ENCODE data around the gene SH3PXD2A.

The SH3PXD2A gene

GRCh38 chr10:103703941-103704919 is 151.1 kb downstream of the SH3PXD2A start:
- no peak for DNase-seq

GRCh38 chr10:103701380-103702222 is 153.8 kb downstream of the SH3PXD2A start:
- no peak for DNase-seq

- no peak for DNase-seq
Observed at GRCh38 chr10:103700436-103700715, 155.0 kb downstream of the SH3PXD2A start.

- DNase-seq, result no peak
Observed at GRCh38 chr10:103699611-103700435, 155.6 kb downstream of the SH3PXD2A start.

- no peak for DNase-seq
Observed at GRCh38 chr10:103698266-103698665, 157.1 kb downstream of the SH3PXD2A start.

- DNase-seq, result no peak
Observed at GRCh38 chr10:103697787-103698186, 157.6 kb downstream of the SH3PXD2A start.

- DNase-seq, result no peak
Observed at GRCh38 chr10:103696411-103697145, 158.8 kb downstream of the SH3PXD2A start.

GRCh38 chr10:103696094-103696410 is 159.3 kb downstream of the SH3PXD2A start:
- DNase-seq, result no peak

- DNase-seq, result no peak
Observed at GRCh38 chr10:103695584-103696005, 159.8 kb downstream of the SH3PXD2A start.

GRCh38 chr10:103693812-103694205 is 161.6 kb downstream of the SH3PXD2A start:
- no peak for DNase-seq

GRCh38 chr10:103692952-103693811 is 162.2 kb downstream of the SH3PXD2A start:
- DNase-seq, result no peak

- DNase-seq, result peak; percentile 67
Observed at GRCh38 chr10:103692436-103692951, 162.9 kb downstream of the SH3PXD2A start.

- DNase-seq, result no peak
Observed at GRCh38 chr10:103691723-103692435, 163.5 kb downstream of the SH3PXD2A start.

GRCh38 chr10:103691267-103691666 is 164.1 kb downstream of the SH3PXD2A start:
- DNase-seq, result no peak

- no peak for DNase-seq
Observed at GRCh38 chr10:103690281-103690680, 165.1 kb downstream of the SH3PXD2A start.

GRCh38 chr10:103688491-103688890 is 166.9 kb downstream of the SH3PXD2A start:
- no peak for DNase-seq

- no peak for DNase-seq
Observed at GRCh38 chr10:103687718-103688117, 167.7 kb downstream of the SH3PXD2A start.

GRCh38 chr10:103687172-103687571 is 168.2 kb downstream of the SH3PXD2A start:
- DNase-seq, result no peak

- peak; percentile 69 for DNase-seq
Observed at GRCh38 chr10:103685880-103686669, 169.3 kb downstream of the SH3PXD2A start.
